ENCODE data around the gene UBE2M.
A peak's percentile ranks its signal among the peaks of the same experiment; 100 is the strongest.

UBE2M gene

GRCh38 chr19:58560007-58560887 lies 1.8 kb upstream of the UBE2M start:
- Histone ChIP-seq H3K9ac (ENCODE audit: low read length in 2 of 2) (peak overlapping the region; percentile 42 to 100), H3K27ac (ENCODE audit: low read length) (peak overlapping the region; percentile 99), H3K36me3 (ENCODE audit: control insufficient read depth in 2 of 2, insufficient read depth in 2 of 2, low read length in 2 of 2) (peaks cover 8 to 9% of the 10 kb centered on the region in 2 donors), H3K27me3 (ENCODE audit: control insufficient read depth in 1 of 2, insufficient read depth in 2 of 2, low read length in 2 of 2) (no peaks in the 10 kb centered on the region), H3K4me1 (ENCODE audit: control insufficient read depth, insufficient read depth, low read length) (peaks cover 71% of the 10 kb centered on the region), H3K9me3 (ENCODE audit: control insufficient read depth in 2 of 2, low read length in 2 of 2) (no peaks in the 10 kb centered on the region), H3K4me3 (ENCODE audit: low read length in 2 of 2) (peak overlapping the region; percentile 96 to 97)

GRCh38 chr19:58559275-58560006 lies 1.0 kb upstream of the UBE2M start:
- Histone ChIP-seq H3K4me1 (ENCODE audit: control insufficient read depth, insufficient read depth, low read length) (peaks cover 74% of the 10 kb centered on the region), H3K36me3 (ENCODE audit: control insufficient read depth in 2 of 2, insufficient read depth in 2 of 2, low read length in 2 of 2) (peaks cover 8 to 9% of the 10 kb centered on the region in 2 donors), H3K9me3 (ENCODE audit: control insufficient read depth in 2 of 2, low read length in 2 of 2) (no peaks in the 10 kb centered on the region), H3K27ac (ENCODE audit: low read length) (peak overlapping the region; percentile 99), H3K27me3 (ENCODE audit: control insufficient read depth in 1 of 2, insufficient read depth in 2 of 2, low read length in 2 of 2) (no peaks in the 10 kb centered on the region), H3K9ac (ENCODE audit: low read length in 2 of 2) (peak overlapping the region; percentile 99 to 100), H3K4me3 (ENCODE audit: low read length in 2 of 2) (peak overlapping the region; percentile 96 to 97)

- H3K27me3 ChIP-seq (ENCODE audit: control insufficient read depth in 1 of 2, insufficient read depth in 2 of 2, low read length in 2 of 2) = no peaks in the 10 kb centered on the region
- H3K27ac ChIP-seq (ENCODE audit: low read length) = peak overlapping the region; percentile 99
- peak overlapping the region; percentile 99 to 100 for H3K9ac ChIP-seq (ENCODE audit: low read length in 2 of 2)
- H3K4me3 ChIP-seq (ENCODE audit: low read length in 2 of 2) = peak overlapping the region; percentile 96 to 97
- H3K4me1 ChIP-seq (ENCODE audit: control insufficient read depth, insufficient read depth, low read length) = peaks cover 80% of the 10 kb centered on the region
- H3K9me3 ChIP-seq (ENCODE audit: control insufficient read depth in 2 of 2, low read length in 2 of 2) = no peaks in the 10 kb centered on the region
- H3K36me3 ChIP-seq (ENCODE audit: control insufficient read depth in 2 of 2, insufficient read depth in 2 of 2, low read length in 2 of 2) = peaks cover 8 to 9% of the 10 kb centered on the region in 2 donors
Observed at GRCh38 chr19:58558623-58559274, 338 bp upstream of the UBE2M start.

GRCh38 chr19:58557221-58558065 lies 968 bp downstream of the UBE2M start:
- Histone ChIP-seq H3K36me3 (ENCODE audit: control insufficient read depth in 2 of 2, insufficient read depth in 2 of 2, low read length in 2 of 2) (peaks cover 13 to 14% of the 10 kb centered on the region in 2 donors), H3K9me3 (ENCODE audit: control insufficient read depth in 2 of 2, low read length in 2 of 2) (no peaks in the 10 kb centered on the region), H3K27me3 (ENCODE audit: control insufficient read depth in 1 of 2, insufficient read depth in 2 of 2, low read length in 2 of 2) (no peaks in the 10 kb centered on the region), H3K27ac (ENCODE audit: low read length) (peak overlapping the region; percentile 91), H3K4me3 (ENCODE audit: low read length in 2 of 2) (peak overlapping the region; percentile 92 to 96), H3K4me1 (ENCODE audit: control insufficient read depth, insufficient read depth, low read length) (peaks cover 69% of the 10 kb centered on the region), H3K9ac (ENCODE audit: low read length in 2 of 2) (peak overlapping the region; percentile 95 to 98)

- H3K27ac ChIP-seq (ENCODE audit: low read length) = peak overlapping the region; percentile 95
- H3K27me3 ChIP-seq (ENCODE audit: control insufficient read depth in 1 of 2, insufficient read depth in 2 of 2, low read length in 2 of 2) = no peaks in the 10 kb centered on the region
- peaks cover 64% of the 10 kb centered on the region for H3K4me1 ChIP-seq (ENCODE audit: control insufficient read depth, insufficient read depth, low read length)
- peak overlapping the region; percentile 92 to 96 for H3K4me3 ChIP-seq (ENCODE audit: low read length in 2 of 2)
- no peaks in the 10 kb centered on the region for H3K9me3 ChIP-seq (ENCODE audit: control insufficient read depth in 2 of 2, low read length in 2 of 2)
- H3K9ac ChIP-seq (ENCODE audit: low read length in 2 of 2) = peak overlapping the region; percentile 95 to 98
- peaks cover 20 to 21% of the 10 kb centered on the region in 2 donors for H3K36me3 ChIP-seq (ENCODE audit: control insufficient read depth in 2 of 2, insufficient read depth in 2 of 2, low read length in 2 of 2)
Observed at GRCh38 chr19:58556622-58557220, 1.7 kb downstream of the UBE2M start.

- Histone ChIP-seq H3K9ac (ENCODE audit: low read length in 2 of 2) (peak overlapping the region; percentile 36 to 98), H3K27me3 (ENCODE audit: control insufficient read depth in 1 of 2, insufficient read depth in 2 of 2, low read length in 2 of 2) (no peaks in the 10 kb centered on the region), H3K4me3 (ENCODE audit: low read length in 2 of 2) (peak overlapping the region in 1 of 2 donors; percentile 22), H3K36me3 (ENCODE audit: control insufficient read depth in 2 of 2, insufficient read depth in 2 of 2, low read length in 2 of 2) (peaks cover 26 to 27% of the 10 kb centered on the region in 2 donors), H3K27ac (ENCODE audit: low read length) (peak overlapping the region; percentile 95), H3K9me3 (ENCODE audit: control insufficient read depth in 2 of 2, low read length in 2 of 2) (no peaks in the 10 kb centered on the region), H3K4me1 (ENCODE audit: control insufficient read depth, insufficient read depth, low read length) (peaks cover 58% of the 10 kb centered on the region)
Observed at GRCh38 chr19:58555920-58556621, 2.3 kb downstream of the UBE2M start.

GRCh38 chr19:58555369-58555885 lies 3.0 kb downstream of the UBE2M start:
- Histone ChIP-seq H3K27ac (ENCODE audit: low read length) (peak overlapping the region; percentile 95), H3K36me3 (ENCODE audit: control insufficient read depth in 2 of 2, insufficient read depth in 2 of 2, low read length in 2 of 2) (peaks cover 32 to 34% of the 10 kb centered on the region in 2 donors), H3K9me3 (ENCODE audit: control insufficient read depth in 2 of 2, low read length in 2 of 2) (no peaks in the 10 kb centered on the region), H3K4me3 (ENCODE audit: low read length in 2 of 2) (peak overlapping the region; percentile 84 to 98), H3K27me3 (ENCODE audit: control insufficient read depth in 1 of 2, insufficient read depth in 2 of 2, low read length in 2 of 2) (no peaks in the 10 kb centered on the region), H3K9ac (ENCODE audit: low read length in 2 of 2) (peak overlapping the region; percentile 95 to 97), H3K4me1 (ENCODE audit: control insufficient read depth, insufficient read depth, low read length) (peaks cover 54% of the 10 kb centered on the region)

GRCh38 chr19:58554494-58555368 lies 3.7 kb downstream of the UBE2M start, which contains the start of gene CHMP2A:
Gene CHMP2A, minus strand, starts transcription at chr19:58555105. Its CDS starts 893 bp downstream, at chr19:58554212.
- Histone ChIP-seq H3K27me3 (ENCODE audit: control insufficient read depth in 1 of 2, insufficient read depth in 2 of 2, low read length in 2 of 2) (no peaks in the 10 kb centered on the region), H3K9me3 (ENCODE audit: control insufficient read depth in 2 of 2, low read length in 2 of 2) (no peaks in the 10 kb centered on the region), H3K4me1 (ENCODE audit: control insufficient read depth, insufficient read depth, low read length) (peaks cover 47% of the 10 kb centered on the region), H3K36me3 (ENCODE audit: control insufficient read depth in 2 of 2, insufficient read depth in 2 of 2, low read length in 2 of 2) (peaks cover 38 to 41% of the 10 kb centered on the region in 2 donors), H3K27ac (ENCODE audit: low read length) (peak within 1 kb of the TSS; percentile 95), H3K4me3 (ENCODE audit: low read length in 2 of 2) (peak within 1 kb of the TSS; percentile 84 to 98), H3K9ac (ENCODE audit: low read length in 2 of 2) (peak within 1 kb of the TSS; percentile 95 to 97)
